Kidney (tissue), 14 donors: ENCODE data around the gene FHOD3. TPM values are rescaled to one million over a fixed set of nuclear protein-coding genes. Genes with fewer than 3 reads are reported as not detected.

ENCODE experiments used
- DNase-seq, 5 donors: peaks; one replicate each; pipeline ENCODE4 v3.0.0-alpha.2; 2013 to 2020
- FAIRE-seq: peaks from 2 replicates; lab custom pipeline; 2012; peaks lifted over from hg19 to GRCh38; lab: Jason Lieb, UNC
- H3K27ac ChIP-seq, 2 donors: one replicate each; pipeline ENCODE4 v1.7.0; 2013; ENCODE audit warnings: low read depth in 2 of 2, low read length in 2 of 2, inconsistent platforms in 1 of 2
- H3K27me3 ChIP-seq: one replicate; pipeline ENCODE4 v1.7.1; 2013; ENCODE audit warnings: low read length, inconsistent platforms; ENCODE audit not compliant: control insufficient read depth, insufficient read depth
- H3K36me3 ChIP-seq, 3 donors: one replicate each; pipeline versions ENCODE4 v1.7.0 to v1.7.1; 2013; ENCODE audit warnings: low read length in 3 of 3, control low read depth in 1 of 3, inconsistent platforms in 1 of 3; ENCODE audit not compliant: insufficient read depth in 3 of 3, control insufficient read depth in 2 of 3
- H3K4me1 ChIP-seq, 3 donors: one replicate each; pipeline versions ENCODE4 v1.7.0 to v1.7.1; 2013; ENCODE audit warnings: low read length in 3 of 3, inconsistent platforms in 1 of 3, low read depth in 1 of 3; ENCODE audit not compliant: control insufficient read depth in 2 of 3, insufficient read depth in 2 of 3
- H3K4me3 ChIP-seq, 3 donors: one replicate each; pipeline versions ENCODE4 v1.7.0 to v1.8.1; 2013; ENCODE audit warnings: low read length in 3 of 3, control low read depth in 1 of 3, inconsistent platforms in 1 of 3
- H3K9ac ChIP-seq, 3 donors: one replicate each; pipeline versions ENCODE4 v1.7.0 to v1.7.1; 2013; ENCODE audit warnings: low read length in 3 of 3, control low read depth in 1 of 3, inconsistent platforms in 1 of 3
- H3K9me3 ChIP-seq, 3 donors: one replicate each; pipeline versions ENCODE4 v1.7.0 to v1.7.1; 2013; ENCODE audit warnings: low read length in 3 of 3, control low read depth in 1 of 3, inconsistent platforms in 1 of 3; ENCODE audit not compliant: control insufficient read depth in 2 of 3, insufficient read depth in 1 of 3
- intact Hi-C: fragments of 100-400 bp; cut with DNase I; formaldehyde crosslinking; loops from one replicate; pipeline ENCODE4 v1.11.1; 2022
- polyA plus RNA-seq: library from polyadenylated mRNA; stranded (reverse); fragments of 350-450 nt; fragmentation: Illumina TruSeq; extraction: RNeasy Lipid Tissue Mini Kit (QIAGEN cat#74804); gene quantifications from one replicate; pipeline ENCODE4 v1.2.3, GENCODE V29; 2014; ENCODE audit warnings: low read depth, low replicate concordance; ENCODE audit not compliant: insufficient read depth
- total RNA-seq: library from RNA; stranded (reverse); fragmentation: NEBNext Ultra II Directional; extraction: Animal tissue kit (Norgen Biotek cat#: 25700); gene quantifications from one replicate; pipeline ENCODE4 v1.2.1, GENCODE V29; 2021
- TF ChIP-seq, protein P1 (sequence below): IDR thresholded peaks from 3 replicates; pipeline ENCODE4 v1.5.1; 2012; ENCODE audit warnings: mild to moderate bottlenecking, moderate library complexity, borderline replicate concordance; ENCODE audit not compliant: insufficient read depth; ENCODE audit errors: extremely low read depth
- donor health status: control.
- donor health status: control.
- donor health status: control.
- donor health status: control.
- donor health status: control.
- donor health status: DM: yes; HTN: yes; CAD: no.
- donor health status: Normal renal cell carcinoma (clear cell type).

FHOD3 gene
- total and polyA plus RNA-seq, 2 donors from 2014 or later: 21.5 to 28.0 TPM

DNA sequence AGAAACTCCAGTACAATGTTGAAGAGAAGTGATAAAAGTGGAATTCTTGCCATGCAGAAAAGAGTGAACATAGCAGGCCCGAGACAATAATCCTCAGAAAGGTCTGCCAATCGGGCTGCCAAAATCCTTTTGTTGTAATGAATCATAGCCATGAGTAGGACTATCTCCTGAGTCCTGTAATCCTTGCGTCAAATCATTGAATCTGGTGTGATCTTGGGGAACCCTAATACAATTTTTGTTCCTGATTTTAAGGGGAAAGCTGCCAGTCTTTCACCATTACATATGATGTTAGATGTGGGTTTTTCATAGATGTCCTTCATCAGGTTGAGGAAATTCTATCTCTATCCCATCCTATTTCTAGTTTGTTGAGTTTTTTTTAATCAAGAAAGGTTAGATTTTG is 529.0 kb downstream of the FHOD3 start:
- Histone ChIP-seq H3K9me3 (no peaks in the 10 kb centered on the region), H3K4me1 (peaks cover 0 to 13% (median 2%) of the 10 kb centered on the region in 3 donors), H3K27ac (no peak overlapping the region), H3K4me3 (no peak overlapping the region), H3K27me3 (no peaks in the 10 kb centered on the region), H3K36me3 (no peaks in the 10 kb centered on the region), H3K9ac (no peak overlapping the region)
- TF ChIP-seq, protein P1, sequence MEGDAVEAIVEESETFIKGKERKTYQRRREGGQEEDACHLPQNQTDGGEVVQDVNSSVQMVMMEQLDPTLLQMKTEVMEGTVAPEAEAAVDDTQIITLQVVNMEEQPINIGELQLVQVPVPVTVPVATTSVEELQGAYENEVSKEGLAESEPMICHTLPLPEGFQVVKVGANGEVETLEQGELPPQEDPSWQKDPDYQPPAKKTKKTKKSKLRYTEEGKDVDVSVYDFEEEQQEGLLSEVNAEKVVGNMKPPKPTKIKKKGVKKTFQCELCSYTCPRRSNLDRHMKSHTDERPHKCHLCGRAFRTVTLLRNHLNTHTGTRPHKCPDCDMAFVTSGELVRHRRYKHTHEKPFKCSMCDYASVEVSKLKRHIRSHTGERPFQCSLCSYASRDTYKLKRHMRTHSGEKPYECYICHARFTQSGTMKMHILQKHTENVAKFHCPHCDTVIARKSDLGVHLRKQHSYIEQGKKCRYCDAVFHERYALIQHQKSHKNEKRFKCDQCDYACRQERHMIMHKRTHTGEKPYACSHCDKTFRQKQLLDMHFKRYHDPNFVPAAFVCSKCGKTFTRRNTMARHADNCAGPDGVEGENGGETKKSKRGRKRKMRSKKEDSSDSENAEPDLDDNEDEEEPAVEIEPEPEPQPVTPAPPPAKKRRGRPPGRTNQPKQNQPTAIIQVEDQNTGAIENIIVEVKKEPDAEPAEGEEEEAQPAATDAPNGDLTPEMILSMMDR: no peak
- DNase-seq (no peak), FAIRE-seq (no peak)
- intact Hi-C loops: no loop called here

GRCh38 chr18:36828157-36828629 is 530.7 kb downstream of the FHOD3 start:
- no peak for FAIRE-seq
- TF ChIP-seq, protein P1: no peak

GRCh38 chr18:36828630-36829361 is 531.3 kb downstream of the FHOD3 start, which contains the start of the genes KIAA1328 and TPGS2:
TSS of gene KIAA1328 (plus strand) at chr18:36829127. CDS start at chr18:36829139, 12 bp downstream.
TSS of gene TPGS2 (minus strand) at chr18:36829002. CDS start at chr18:36828767, 235 bp downstream.
- peak within 1 kb of the TSS; percentile 80 to 99 (median 96) for H3K4me3 ChIP-seq
- no peak for FAIRE-seq
- TF ChIP-seq, protein P1: no peak

More at GRCh38 chr18:36828157-36828629, 530.7 kb downstream of the FHOD3 start:
- intact Hi-C loops: no loop called here
- Histone ChIP-seq H3K4me1 (peaks cover 0 to 13% (median 2%) of the 10 kb centered on the region in 3 donors), H3K9ac (peak overlapping the region; percentile 70 to 92 (median 83)), H3K27me3 (no peaks in the 10 kb centered on the region), H3K4me3 (peak overlapping the region; percentile 80 to 99 (median 96)), H3K9me3 (no peaks in the 10 kb centered on the region), H3K36me3 (no peaks in the 10 kb centered on the region), H3K27ac (peak overlapping the region; percentile 85)
- DNase-seq: peak in 2 of 5 donors; percentile 58 to 60

More at GRCh38 chr18:36828630-36829361, 531.3 kb downstream of the FHOD3 start, which contains the start of the genes KIAA1328 and TPGS2:
- H3K27me3 ChIP-seq: no peaks in the 10 kb centered on the region
- no peaks in the 10 kb centered on the region for H3K9me3 ChIP-seq
- H3K27ac ChIP-seq: peak within 1 kb of the TSS; percentile 85
- H3K36me3 ChIP-seq: no peaks in the 10 kb centered on the region
- H3K9ac ChIP-seq: peak within 1 kb of the TSS; percentile 83 to 92 (median 91)
- peak; percentile 88 to 95 (median 92) for DNase-seq
- peaks cover 0 to 13% (median 2%) of the 10 kb centered on the region in 3 donors for H3K4me1 ChIP-seq
- intact Hi-C loops: no loop called here

Other genes with a start within 250 kb of the FHOD3 start
- gene RPRD1A, start 230.2 kb upstream of the FHOD3 start, total RNA-seq: 42.4 TPM
- gene RPRD1A, start 230.2 kb upstream of the FHOD3 start, polyA plus RNA-seq: 25.9 TPM
- 44.7 TPM for gene SLC39A6, start 168.4 kb upstream of the FHOD3 start, total RNA-seq
- gene SLC39A6, start 168.4 kb upstream of the FHOD3 start, polyA plus RNA-seq: 27.3 TPM
- gene ELP2, start 167.8 kb upstream of the FHOD3 start, total RNA-seq: 74.0 TPM
- gene ELP2, start 167.8 kb upstream of the FHOD3 start, polyA plus RNA-seq: 55.9 TPM
- 5.8 TPM for gene MOCOS, start 110.2 kb upstream of the FHOD3 start, total RNA-seq
- 1.1 TPM for gene MOCOS, start 110.2 kb upstream of the FHOD3 start, polyA plus RNA-seq